Measurements from ENCODE around the gene NDST3. TPM values are rescaled to one million over a fixed set of nuclear protein-coding genes. Genes with fewer than 3 reads are reported as not detected.
A peak's percentile ranks its signal among the peaks of the same experiment; 100 is the strongest.

The NDST3 gene
- polyA plus RNA-seq, 2 of the 4 experiments (the other 2 are of a cell fraction), result not detected

GRCh38 chr4:118270492-118270891 lies 236.2 kb downstream of the NDST3 start:
- WGBS (ENCODE audit: missing lambda C conversion rate), result 0% methylated on average over 2 of the region's 2 CpGs
- FAIRE-seq (peak; percentile 7), DNase-seq (ENCODE audit: low read depth in 1 of 2, low spot score in 1 of 2) (peak; percentile 23 to 43), ATAC-seq (peak in 1 of 2 experiments; percentile 54; a peak in 2 of 6 replicates)
- Histone ChIP-seq H3K9me3 (no peaks in the 10 kb centered on the region), H3K4me1 (no peaks in the 10 kb centered on the region), H3K4me2 (no peak overlapping the region), H3K27ac (no peak overlapping the region), H3K4me3 (no peak overlapping the region)
- ChIA-PET POLR2A (no interaction called here), CTCF (interaction anchor here (0.6 to 0.8 kb wide), 2 partner anchors 77 to 193 kb away, joined by 3 to 4 read pairs; no protein-coding TSS in a partner anchor)
- TF ChIP-seq RAD21 (conservative IDR thresholded peaks at IDR 0.05 in 1 of 2, IDR thresholded peaks at IDR 0.05 in 1 of 2) (peak; percentile 64 to 66), RNF2 (IDR thresholded peaks at IDR 0.05; ENCODE audit: borderline replicate concordance, low read depth) (no peak), FOSL2 (IDR thresholded peaks at IDR 0.05) (no peak), FOSL2 (CRISPR knock-in tag; IDR thresholded peaks at IDR 0.05) (no peak), HOXA7 (CRISPR knock-in tag; IDR thresholded peaks at IDR 0.05) (no peak), E2F6 (IDR thresholded peaks at IDR 0.05; ENCODE audit: borderline replicate concordance, low read depth) (no peak), FOSB (CRISPR knock-in tag; IDR thresholded peaks at IDR 0.05) (no peak), NPAS2 (CRISPR knock-in tag; IDR thresholded peaks at IDR 0.05; ENCODE audit: borderline replicate concordance) (no peak), ZNF302 (CRISPR knock-in tag; IDR thresholded peaks at IDR 0.05) (no peak), CTCF (IDR thresholded peaks at IDR 0.05) (peak; percentile 62)

- CTCF ChIA-PET, result no interaction called here
- WGBS (ENCODE audit: missing lambda C conversion rate), result 81% methylated on average over 2 of the region's 2 CpGs
- POLR2A ChIA-PET, result no interaction called here
- FAIRE-seq, result no peak
- Histone ChIP-seq H3K9me3 (no peaks in the 10 kb centered on the region), H3K27ac (no peak overlapping the region), H3K4me1 (peaks cover under 1% of the 10 kb centered on the region; the same call in 1 of the 3 replicates), H3K4me2 (no peak overlapping the region), H3K4me3 (no peak overlapping the region)
- no peak for DNase-seq (ENCODE audit: low read depth in 1 of 2, low spot score in 1 of 2)
- TF ChIP-seq KDM5A (IDR thresholded peaks at IDR 0.05) (no peak), MAFK (IDR thresholded peaks at IDR 0.05; ENCODE audit: partially characterized antibody) (peak; percentile 88), ZC3H11A (IDR thresholded peaks at IDR 0.05) (no peak)
- ATAC-seq, result no peak
Observed at GRCh38 chr4:118271788-118272187, 237.5 kb downstream of the NDST3 start.

- H3K4me2 ChIP-seq, result no peak overlapping the region
- DNase-seq (ENCODE audit: low read depth in 1 of 2, low spot score in 1 of 2) (no peak), ATAC-seq (no peak), FAIRE-seq (no peak)
- H3K27ac ChIP-seq, result no peak overlapping the region
- CTCF ChIA-PET, result no interaction called here
- TF ChIP-seq RARB (CRISPR knock-in tag; IDR thresholded peaks at IDR 0.05) (no peak), REST (IDR thresholded peaks at IDR 0.05) (no peak), ZFP36 (IDR thresholded peaks at IDR 0.05; ENCODE audit: borderline replicate concordance, partially characterized antibody) (no peak), SMC3 (IDR thresholded peaks at IDR 0.05) (no peak), USF2 (IDR thresholded peaks at IDR 0.05) (no peak), CEBPB (IDR thresholded peaks at IDR 0.05) (no peak), HDAC2 (IDR thresholded peaks at IDR 0.05) (no peak), BHLHE40 (IDR thresholded peaks at IDR 0.05; ENCODE audit: low read depth, low read length) (no peak), RNF2 (IDR thresholded peaks at IDR 0.05; ENCODE audit: borderline replicate concordance, low read depth) (no peak), JUNB (IDR thresholded peaks at IDR 0.05) (no peak), TFCP2L1 (CRISPR knock-in tag; IDR thresholded peaks at IDR 0.05) (no peak), MAFK (IDR thresholded peaks at IDR 0.05; ENCODE audit: partially characterized antibody) (no peak), RCOR1 (IDR thresholded peaks at IDR 0.05; ENCODE audit: low read depth, low read length) (no peak), RAD21 (conservative IDR thresholded peaks at IDR 0.05 in 1 of 2, IDR thresholded peaks at IDR 0.05 in 1 of 2) (no peak), EHF (CRISPR knock-in tag; IDR thresholded peaks at IDR 0.05) (no peak), NFE2L2 (conservative IDR thresholded peaks at IDR 0.05; ENCODE audit: low read length) (no peak), GATA3 (IDR thresholded peaks at IDR 0.05; ENCODE audit: borderline replicate concordance) (no peak), POLR2AphosphoS2 (conservative IDR thresholded peaks at IDR 0.05; ENCODE audit: low read length) (no peak)
- WGBS (ENCODE audit: missing lambda C conversion rate), result 6% methylated on average over 1 of the region's 1 CpG
- H3K9me3 ChIP-seq, result no peaks in the 10 kb centered on the region
- no peak overlapping the region for H3K4me3 ChIP-seq
- POLR2A ChIA-PET, result no interaction called here
- peaks cover 10% of the 10 kb centered on the region; the same call in 2 of the 3 replicates for H3K4me1 ChIP-seq
Observed at GRCh38 chr4:118273642-118274041, 239.4 kb downstream of the NDST3 start.

Data from A549 (cell line).